Hippocampal formation (tissue), 2 donors: ENCODE data around the gene KIF26B.

Experiments
- DNase-seq, 2 donors: peaks; one replicate each; lab custom pipeline; 2025; lab: John Stamatoyannopoulos, UW

The KIF26B gene

GRCh38 chr1:245679821-245680780 lies 525.3 kb downstream of the KIF26B start:
- DNase-seq, result peak in 1 of 2 donors; percentile 17

- DNase-seq, result no peak
Observed at GRCh38 chr1:245682638-245683628, 528.1 kb downstream of the KIF26B start.

GRCh38 chr1:245683676-245684075 lies 528.9 kb downstream of the KIF26B start:
- DNase-seq, result no peak

- DNase-seq, result no peak
Observed at GRCh38 chr1:245684166-245684565, 529.4 kb downstream of the KIF26B start.

- no peak for DNase-seq
Observed at GRCh38 chr1:245684571-245684970, 529.8 kb downstream of the KIF26B start.

- DNase-seq, result no peak
Observed at GRCh38 chr1:245685111-245685810, 530.5 kb downstream of the KIF26B start.

GRCh38 chr1:245686006-245686405 lies 531.2 kb downstream of the KIF26B start:
- no peak for DNase-seq

GRCh38 chr1:245686446-245687030 lies 531.8 kb downstream of the KIF26B start:
- no peak for DNase-seq

- DNase-seq, result no peak
Observed at GRCh38 chr1:245687152-245687635, 532.4 kb downstream of the KIF26B start.

- DNase-seq, result no peak
Observed at GRCh38 chr1:245687636-245688535, 533.1 kb downstream of the KIF26B start.

- no peak for DNase-seq
Observed at GRCh38 chr1:245688536-245689453, 534.0 kb downstream of the KIF26B start.

- DNase-seq, result peak in 1 of 2 donors; percentile 19
Observed at GRCh38 chr1:245690156-245690690, 535.4 kb downstream of the KIF26B start.

- no peak for DNase-seq
Observed at GRCh38 chr1:245690946-245691541, 536.3 kb downstream of the KIF26B start.

- DNase-seq, result no peak
Observed at GRCh38 chr1:245691897-245692296, 537.1 kb downstream of the KIF26B start.

GRCh38 chr1:245692318-245692717 lies 537.5 kb downstream of the KIF26B start:
- no peak for DNase-seq

- DNase-seq, result no peak
Observed at GRCh38 chr1:245693116-245693793, 538.5 kb downstream of the KIF26B start.

- no peak for DNase-seq
Observed at GRCh38 chr1:245693941-245694752, 539.4 kb downstream of the KIF26B start.
